ENCODE measurements around the gene IZUMO4.

DNA sequence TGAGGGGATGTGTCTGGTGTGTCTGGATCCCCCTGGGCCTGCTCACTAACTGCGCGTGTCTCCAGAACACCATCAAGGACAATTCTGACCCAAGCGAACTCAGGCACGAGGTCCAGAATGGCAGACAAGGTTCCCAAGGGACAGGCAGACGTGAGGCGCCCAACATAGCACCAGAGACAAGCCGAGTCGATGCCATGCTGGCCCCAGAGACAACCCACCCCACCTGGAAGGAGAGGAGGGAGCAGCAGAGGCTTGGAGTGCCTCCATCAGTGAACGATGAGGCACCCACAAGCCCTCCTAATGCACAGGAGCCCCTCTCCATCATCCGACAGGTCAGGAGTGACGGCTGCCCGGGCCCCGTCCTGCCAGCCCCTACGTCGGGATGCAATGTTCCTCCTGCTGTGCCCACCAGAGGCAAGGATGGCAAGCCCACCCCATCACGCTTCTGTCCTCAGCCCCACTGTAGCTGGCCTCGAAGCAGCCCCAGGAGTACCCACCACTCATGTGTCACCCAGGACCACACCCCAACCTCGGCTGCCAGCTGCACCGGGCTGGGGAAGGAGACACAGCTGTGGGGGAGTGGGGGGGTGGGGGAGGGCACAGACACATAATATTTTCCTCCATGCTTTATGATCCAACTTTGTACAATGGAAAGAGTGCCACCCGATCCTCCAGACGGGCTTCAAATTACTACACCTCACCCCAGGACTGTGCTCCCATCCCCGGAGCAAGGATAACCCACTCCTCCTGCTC lies 42.8 kb downstream of the IZUMO4 start:
- no peak for TF ChIP-seq CTCF (IDR thresholded peaks at IDR 0.05)
- TF ChIP-seq EZH2 (IDR thresholded peaks at IDR 0.05; ENCODE audit: borderline replicate concordance, insufficient read depth, low read depth, low read length, poor library complexity, severe bottlenecking) = no peak

Measured in B cell (primary cell).